Stimulated activated CD4-positive, alpha-beta T cell treated with anti-CD3 and anti-CD28 coated beads, Interleukin-4, amount 100 ng/mL, for 1 hour (primary cell): ENCODE data around the gene RIOX2.
"Not testable (repeated sequence)": the region's sequence is repeated elsewhere in the genome, so short reads cannot be mapped to it uniquely, and the experiment has no call there.

Source experiments
- DNase-seq: peaks from one replicate; pipeline ENCODE4 v3.0.0-alpha.2; 2020

Gene RIOX2

DNA sequence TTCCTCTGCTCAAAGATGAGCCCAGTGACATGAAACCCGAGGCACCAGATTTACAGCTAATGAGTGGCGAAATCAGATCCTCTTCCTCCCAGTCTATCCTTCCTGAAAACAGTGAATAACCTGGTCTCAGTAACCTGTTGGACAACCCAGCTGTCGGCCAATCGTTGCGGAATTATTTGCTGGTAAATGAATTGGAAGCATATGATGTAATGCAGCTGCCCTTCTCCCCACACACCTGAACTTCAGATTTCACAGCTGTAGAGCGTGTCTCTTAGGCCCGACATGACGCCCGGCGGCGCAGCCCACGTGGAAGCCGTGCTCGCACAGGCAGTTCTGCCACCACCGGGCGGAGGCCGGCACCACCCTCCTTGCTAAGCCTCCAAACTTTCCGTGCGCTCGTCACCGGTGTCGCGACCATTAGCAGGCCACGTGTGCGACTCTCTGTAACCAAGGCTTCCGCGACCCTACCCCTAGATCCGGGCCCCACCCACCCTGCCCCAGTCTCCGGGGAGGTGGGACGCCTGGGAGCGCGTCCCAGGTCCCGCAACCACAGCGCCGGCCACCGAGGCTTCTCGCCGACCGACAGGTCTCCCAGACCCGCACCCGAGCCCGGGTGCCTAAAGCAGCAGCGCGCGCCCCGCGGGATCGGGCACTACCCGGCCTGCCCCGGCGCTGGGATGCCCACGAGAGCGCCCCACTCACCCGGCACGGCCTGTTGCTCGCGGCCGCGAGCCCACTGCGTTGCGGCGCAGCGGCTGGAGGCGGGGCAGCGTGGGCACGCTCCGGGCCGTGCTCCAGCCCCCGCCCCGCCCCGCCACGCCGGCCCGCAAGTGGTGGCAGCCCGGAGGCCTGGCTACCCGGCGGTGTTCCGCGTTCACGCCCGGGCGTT lies at the start of gene RIOX2:
Gene RIOX2, minus strand, starts transcription at position 753 of the 889 bp plus-strand sequence. CDS start 4,838 bp downstream, outside the sequence.
- DNase-seq, result peak; percentile 80

DNA sequence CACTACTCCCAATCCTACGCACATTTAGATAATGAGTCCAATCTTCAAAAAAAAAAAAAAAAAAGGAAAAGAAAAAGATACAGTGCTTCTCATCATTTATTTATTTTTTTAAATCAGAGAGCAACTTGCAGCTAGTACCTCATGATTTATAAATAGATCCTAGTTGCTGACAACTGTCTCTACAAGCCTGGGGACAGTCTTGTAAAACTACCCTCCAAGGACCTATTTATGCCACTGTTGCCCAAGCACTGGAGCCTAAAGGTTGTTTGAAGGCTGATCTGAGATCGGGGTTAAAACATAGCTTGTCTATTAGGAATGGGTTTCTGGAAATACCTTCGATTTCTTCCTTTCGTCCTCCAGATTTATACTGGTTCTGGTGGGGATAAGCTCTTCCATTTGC lies 48.2 kb upstream of the RIOX2 start:
- no peak for DNase-seq

DNA sequence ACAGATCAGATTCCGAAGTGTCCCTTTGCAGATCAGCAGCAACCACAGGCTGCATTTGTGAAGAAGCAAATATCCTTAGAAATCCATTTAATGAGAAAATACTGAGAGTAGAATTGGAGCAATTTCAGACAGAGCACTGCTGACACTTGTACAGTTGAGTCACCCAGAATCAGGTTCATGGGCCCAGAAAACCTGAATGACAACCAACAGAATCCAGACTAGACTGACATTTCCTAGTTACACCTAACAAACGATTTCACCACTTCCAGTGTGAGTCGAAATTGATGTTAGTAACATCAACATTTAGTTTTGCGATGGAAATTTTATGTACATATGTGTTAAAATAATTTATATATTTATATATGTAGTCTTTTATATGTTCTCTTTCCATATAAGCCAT lies 46.1 kb upstream of the RIOX2 start:
- DNase-seq, result no peak

DNA sequence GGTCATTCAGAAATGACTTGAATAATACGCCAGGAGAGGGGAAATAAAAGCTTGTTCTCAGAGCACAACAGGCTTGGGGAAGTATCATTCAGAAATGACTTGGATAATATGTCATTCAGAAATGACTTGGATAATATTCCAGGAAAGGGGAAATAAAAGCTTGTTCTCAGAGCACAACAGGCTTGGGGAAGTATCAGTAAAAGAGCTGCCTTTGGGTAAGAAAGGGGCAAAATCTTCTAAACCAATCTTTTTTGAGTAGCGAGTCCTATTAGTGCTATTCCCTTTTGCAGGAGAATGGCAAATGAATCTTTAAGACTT lies 42.0 kb upstream of the RIOX2 start:
- no peak for DNase-seq

DNA sequence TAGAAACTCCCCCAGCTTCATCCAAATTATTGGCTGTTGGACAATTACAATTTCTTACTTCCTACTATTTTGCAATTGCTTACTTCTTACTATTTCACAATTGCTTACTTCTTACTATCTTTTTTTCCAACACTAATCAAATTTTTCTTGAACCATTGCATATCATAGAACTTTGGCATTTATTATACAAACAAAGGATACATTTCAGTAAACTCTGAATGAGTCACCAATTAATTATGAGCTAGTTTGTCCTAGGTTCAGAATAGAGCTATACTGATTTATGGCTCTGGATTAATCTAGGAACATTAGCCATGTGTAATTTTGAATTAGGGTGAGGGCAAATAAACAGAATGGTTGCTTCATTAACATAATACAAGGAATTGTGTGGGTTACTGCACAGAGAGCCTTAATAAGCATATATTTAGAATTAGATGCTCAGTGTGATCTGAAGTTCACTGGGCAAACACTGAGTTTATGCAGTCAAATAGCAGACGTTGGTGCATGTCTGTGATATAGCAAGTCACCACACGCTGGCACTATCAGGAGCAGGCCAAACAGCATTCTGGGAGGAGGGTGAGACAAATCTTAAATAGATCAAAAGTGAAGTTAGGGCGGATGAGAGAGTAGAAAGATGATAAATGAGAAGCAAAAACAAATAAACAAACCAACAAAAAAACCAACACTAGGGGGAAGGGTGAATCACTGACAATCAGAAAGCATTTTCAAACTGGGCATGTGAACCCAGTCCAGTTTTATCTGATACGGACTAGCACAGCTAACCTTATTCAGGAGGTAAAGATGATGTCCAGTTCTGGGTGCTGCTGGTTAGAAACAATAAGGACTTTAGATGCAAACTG lies 41.4 kb upstream of the RIOX2 start:
- DNase-seq, result no peak

DNA sequence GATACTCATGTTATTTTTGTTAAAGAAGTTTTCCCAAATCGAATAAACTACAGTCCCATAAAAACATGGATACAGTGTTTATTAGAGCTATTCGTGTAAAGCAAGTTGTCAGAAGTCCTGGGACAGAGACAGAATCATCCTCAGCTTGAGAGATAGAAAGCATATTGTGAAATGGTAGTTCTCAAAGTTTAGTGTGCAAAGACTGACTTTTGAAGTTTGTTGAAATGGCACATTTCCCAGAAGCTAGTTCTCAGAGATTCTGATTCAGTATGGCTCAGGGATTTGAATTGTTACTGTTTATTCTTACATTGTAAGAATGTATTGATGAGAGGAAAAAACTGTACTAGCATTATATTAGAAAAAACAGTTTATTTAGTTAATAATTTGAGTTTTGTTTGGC lies 40.7 kb upstream of the RIOX2 start:
- DNase-seq, result no peak

DNA sequence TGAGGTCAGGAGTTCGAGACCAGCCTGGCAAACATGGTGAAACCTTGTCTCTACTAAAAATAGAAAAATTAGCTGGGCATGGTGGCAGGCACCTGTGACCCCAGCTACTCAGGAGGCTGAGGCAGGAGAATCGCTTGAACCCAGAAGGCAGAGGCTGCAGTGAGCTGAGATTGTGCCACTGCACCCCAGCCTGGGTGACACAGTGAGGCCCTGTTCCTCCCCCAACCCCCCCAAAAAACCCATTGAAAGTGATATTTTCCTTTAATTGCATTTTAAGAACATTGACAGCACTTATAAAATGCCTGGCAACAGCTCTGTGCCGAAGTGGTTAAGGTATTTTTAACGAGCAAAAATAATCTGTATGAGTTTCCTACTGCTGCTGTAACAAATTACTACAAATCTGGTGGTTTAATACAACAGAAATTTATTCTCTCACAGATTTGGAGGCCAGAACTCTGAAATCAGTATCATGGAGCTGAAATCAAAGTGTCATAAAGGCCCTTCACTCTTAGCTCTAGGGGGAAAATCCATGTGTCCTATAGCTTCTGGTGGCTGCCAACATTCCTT lies 38.7 kb upstream of the RIOX2 start:
- not testable (repeated sequence) for DNase-seq

DNA sequence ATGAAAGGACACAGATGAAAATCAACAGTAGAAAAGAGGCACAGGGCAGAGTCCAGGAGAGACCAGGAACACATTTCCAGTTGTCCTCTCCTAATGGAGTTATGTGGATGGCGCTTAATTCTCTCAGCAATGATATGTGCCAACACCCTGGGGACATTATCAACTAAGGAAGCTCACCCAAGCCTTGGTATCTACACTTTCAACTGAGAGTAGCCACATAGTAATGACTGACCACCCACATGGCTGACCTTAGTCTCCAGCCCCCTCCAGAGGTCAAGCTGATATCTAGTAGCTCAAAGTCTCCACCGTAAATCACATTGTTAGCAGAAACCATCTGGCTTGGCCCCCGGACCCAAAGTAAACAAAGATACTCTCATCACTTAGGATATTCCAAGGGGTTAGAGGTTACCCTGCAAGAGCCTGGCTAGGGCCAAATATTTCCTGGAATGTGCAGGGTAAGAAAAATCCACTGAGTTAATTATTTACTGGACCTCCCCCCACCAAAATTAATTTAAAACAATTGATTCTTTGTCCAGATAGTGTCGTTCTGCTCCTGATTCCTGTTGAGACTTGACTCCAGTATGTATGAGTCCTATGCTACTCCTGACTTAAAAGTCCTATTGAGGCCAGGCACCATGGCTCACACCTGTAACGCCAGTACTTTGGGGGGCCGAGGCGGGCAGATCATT lies 38.1 kb upstream of the RIOX2 start:
- DNase-seq, result no peak

DNA sequence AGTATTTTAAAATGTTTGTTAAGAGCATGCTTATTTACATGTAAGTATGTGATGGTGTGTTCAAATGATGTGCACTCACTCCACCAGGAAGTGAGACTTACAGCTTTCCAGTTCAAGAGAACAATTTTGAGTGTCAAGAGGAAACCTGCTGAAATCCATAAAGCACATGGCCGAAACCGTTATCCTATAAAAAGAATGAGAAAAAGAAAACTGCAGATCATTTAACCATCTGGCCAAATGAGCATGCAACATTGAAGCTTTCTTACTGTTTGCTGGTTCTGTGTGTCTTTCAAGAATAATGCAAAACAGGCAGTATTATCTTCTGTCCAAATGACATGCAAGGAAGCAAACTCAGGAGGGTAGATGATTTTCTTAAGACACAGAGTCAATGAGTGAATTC lies 36.6 kb upstream of the RIOX2 start:
- no peak for DNase-seq

DNA sequence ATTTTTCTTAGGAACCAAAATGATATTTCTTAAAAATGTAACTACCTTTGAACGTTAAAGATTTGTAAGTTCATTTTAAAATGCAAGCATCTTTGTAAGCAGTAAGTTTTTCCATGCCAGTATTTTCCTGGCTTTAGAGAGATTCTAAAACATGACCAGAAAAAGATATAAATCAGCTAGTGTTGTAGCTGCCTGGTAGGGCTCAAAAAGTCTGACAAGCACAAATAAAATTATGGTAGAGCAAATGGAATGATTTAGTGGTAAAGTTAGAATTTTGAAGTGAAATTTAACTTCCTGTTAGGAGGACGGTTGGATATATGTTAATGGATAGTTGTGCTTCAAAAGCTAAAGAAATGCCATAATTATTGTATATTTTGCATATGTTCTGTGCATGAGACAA lies 33.2 kb upstream of the RIOX2 start:
- DNase-seq, result no peak

DNA sequence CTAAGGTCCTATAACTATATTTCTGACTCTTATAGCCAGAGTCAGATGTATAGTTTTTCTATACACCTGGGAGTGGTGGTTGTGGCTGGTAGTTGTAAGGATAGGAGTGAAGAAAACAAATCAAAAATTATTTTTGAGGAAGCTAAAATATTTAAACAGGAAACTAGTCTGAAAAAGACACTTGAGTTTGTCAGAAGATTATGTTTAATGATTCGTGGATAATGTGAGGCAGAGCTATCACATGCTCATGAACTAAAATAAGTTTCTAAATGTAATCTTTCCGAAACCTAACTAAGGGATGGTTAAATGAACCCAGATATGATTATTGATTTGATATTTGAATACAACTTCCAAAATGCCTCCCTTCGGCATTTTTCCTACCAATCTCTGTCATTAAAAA lies 32.5 kb upstream of the RIOX2 start:
- DNase-seq, result no peak

DNA sequence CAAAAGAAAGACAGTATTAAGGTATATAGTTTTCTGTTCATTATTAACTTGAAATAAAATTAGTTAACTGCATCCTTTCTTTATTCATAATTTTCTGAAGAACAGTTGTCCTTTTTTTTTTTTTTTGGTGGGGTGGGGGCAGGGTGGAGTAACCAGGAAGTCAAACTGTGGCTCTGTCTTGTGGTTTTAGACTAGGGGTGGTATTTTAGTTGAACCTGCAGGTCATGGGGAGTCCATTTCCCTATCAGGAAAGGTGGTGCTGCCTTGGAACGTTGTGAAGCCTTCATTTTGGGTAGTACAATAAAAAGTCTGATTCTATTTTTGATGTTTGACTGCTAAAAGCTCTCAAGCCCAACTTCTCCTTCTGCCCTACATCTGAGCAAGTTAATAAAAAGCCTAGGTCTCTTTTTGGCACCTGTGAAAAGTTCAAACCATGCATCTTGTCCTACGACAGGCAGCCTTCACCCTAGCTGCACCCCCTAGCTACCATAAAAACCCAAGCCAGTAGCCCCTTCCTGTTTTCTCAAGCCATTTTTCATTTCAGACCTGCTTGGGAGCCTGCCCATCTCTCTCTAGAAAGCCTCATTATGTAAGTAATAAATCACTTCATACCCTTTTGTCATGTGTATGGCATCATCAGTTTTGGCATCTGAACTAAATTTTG lies 31.2 kb upstream of the RIOX2 start:
- DNase-seq, result no peak

DNA sequence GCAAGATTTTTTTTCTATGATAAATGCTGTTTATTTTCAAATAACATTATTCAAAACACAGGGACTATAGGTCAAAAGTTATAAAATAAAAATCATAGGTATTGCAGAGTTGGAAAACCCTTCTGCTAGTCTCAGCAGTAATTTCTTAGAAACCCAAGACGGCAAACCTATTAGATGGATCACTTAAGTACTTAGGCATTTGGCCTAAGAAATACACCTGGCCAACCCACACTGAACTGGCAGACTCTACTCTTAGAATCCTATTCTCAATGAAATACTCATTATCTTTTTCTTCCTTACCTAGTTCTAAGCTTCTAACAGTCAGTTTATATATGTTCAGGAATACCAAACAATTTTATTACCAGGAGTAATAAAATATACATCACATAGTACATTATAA lies 30.5 kb upstream of the RIOX2 start:
- no peak for DNase-seq

DNA sequence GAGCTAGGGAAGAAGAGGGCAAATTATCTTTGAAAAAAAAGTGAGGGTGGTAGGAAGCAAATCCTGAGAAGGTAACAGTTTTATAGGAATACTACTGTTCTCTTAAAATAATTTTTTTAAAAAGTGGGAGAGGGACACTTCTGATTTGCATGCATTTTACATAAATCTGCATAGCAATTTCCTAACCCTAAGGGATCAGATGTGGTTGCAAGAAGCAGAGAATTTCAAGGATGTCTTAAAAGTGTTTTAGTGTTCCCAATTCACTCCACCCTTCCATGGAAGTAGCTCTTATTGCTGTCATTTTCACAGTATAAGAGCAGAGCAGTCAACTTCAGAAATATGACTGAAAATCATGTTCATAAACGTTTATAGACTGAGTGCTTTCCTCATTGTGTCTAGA lies 27.8 kb upstream of the RIOX2 start:
- DNase-seq, result no peak

DNA sequence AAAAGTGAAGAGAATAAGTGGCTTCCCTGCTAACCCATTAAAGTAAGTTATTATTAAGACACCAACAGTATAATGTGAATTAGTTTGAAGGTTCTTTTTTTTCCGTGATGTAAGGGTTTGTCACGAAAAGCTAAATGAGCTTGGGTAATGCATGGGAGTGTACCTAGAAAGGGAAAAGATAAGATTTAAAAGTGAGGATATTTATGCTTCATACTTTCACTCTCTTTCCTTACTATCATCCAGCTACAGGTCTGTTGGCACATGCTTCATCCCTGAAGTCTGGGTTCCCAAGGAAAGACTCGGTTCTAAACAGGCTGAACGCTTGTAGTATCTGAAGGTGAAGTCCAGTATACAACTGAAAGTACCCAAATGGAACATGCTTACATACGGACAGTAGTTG lies 26.9 kb upstream of the RIOX2 start:
- no peak for DNase-seq

DNA sequence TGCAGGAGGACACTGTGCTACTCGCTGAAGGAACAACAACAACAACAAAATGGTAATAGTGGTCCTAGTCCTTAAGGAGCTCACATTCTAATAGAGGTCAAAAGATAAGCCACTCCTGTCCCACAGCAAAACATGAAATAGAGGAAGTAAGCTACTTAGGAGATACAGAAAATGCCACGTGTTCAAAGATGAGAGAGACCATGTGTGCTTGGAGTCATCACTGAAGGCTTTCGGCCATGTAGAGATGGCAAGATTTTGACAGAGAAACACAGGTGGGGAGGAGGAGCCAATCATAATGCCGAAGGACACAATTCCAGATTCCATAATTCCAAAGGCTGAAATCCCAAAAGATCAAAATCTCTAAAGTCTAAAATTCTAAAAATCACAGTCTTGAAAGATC lies 24.8 kb upstream of the RIOX2 start:
- DNase-seq, result no peak

DNA sequence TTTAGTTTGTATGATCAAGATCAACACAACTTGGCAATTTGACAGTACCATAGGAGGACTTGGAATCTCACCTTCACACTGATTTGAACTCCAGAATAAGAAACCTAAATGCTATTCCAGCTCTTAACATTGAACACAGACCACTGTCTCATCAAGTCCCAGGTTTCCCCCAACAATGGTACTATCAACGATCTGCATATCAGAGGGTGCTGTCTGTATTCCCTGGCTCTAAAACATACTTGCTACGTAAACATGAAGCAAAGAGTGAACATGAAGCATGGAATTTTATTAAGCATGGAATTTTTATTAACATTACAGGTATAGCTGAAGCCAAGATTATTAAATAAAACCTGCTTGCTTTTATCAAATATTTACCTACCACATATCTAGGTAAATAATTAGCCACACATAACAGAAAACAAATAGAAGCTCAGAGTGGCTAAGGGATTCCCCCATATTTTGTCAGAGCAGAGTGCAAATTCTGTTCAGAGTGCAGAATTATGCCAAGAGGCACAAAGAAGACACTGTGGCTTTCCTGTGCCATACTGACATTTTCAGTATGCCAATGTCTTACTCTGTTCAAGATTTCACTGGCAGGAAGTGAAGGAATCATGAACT lies 22.2 kb upstream of the RIOX2 start:
- no peak for DNase-seq

DNA sequence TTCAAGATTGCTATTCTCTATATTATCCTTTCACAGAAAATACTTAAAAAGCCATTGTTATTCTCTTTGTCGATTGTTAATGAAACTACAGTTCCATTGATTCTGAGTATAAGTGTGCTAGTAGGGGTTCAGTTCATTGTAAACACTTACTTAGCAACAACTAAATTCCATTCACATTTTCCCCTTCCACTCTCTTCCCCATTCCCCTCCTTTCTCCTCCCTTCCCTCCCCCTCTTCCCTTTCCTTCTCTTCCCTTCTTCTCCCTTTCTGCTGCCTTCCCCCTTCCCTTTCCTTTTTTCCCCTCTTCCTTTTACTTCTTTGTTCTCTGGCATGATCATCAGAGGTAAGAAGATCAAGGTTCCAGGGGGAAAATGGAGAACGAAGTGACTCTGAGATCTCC lies 21.3 kb upstream of the RIOX2 start:
- no peak for DNase-seq

DNA sequence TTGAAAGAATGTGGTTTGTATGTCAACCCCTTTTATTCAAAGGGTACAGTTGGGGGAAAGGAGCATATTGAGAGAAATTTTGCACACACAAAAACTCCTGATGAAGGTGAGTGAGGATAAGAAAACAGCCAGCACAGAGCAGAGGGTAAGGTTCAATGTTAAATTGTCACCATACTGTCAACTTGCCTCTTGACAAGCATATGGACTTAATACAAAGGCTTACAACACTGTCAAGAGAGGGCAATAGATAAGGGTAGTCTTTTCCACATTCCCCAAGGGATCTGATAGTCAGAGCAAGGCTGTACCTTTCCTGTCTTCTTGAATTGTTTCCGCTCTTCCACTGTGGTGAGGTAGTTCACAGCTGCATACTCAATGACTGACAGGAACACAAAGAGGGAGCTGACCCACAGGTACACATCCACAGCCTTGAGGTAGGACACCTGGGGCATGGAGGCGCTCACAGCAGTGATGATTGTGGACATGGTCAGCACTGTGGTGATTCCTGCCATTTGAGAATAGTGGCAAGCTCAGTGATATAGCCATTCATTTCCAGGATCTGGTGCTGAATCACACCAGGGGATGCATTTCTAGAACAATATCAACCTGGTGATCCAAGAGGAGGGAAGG lies 20.4 kb upstream of the RIOX2 start:
- no peak for DNase-seq

DNA sequence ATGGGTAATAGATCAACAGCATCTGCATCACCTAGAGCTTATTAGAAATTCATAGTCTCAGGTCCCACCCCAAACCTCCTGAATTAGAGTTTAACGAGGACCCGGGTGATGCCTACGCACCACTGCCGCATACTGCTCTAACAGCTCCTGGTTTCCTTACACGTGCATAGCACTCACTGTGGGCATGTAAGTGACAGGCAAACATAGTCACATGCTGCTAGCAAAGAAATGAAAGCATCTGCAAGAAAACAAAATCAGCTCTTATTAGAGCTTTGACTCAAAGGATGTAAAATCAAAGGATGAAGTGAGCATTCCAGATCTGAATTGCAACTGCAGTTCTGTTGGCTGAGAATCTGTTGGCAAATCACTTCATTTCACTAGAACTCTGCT lies 19.1 kb upstream of the RIOX2 start:
- no peak for DNase-seq

DNA sequence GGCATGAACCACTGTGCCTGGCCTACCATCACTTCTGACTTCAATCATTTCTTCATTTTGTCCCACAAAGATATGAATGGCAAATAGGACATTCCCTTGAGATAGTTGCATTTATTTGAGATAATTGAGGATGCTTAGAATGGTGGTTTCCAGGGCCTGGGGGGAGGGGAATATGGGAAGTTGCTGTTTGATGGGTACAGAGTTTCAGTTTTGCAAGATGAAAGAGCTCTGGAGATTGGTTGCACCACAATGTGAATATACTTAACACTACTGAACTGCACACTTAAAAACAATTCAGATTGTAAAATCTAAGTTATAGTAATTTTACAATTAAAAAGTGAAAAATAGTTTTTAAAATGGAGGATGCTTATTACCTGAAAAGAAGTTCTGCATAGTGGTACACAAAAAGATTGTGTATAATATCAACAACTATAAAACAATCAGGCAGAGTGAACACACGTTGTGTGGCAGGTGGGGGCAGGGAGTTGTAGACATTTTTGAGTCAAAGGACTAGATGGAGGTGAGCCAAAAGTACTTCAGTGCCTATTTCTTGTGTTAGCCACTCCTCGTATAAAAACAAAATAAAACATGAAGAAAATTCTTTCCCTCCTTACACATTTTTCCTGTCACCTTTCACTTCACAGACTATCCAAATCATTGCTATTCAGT lies 18.5 kb upstream of the RIOX2 start:
- DNase-seq, result no peak
